GM21528 (cell line): ENCODE data around the gene SEMA3F.

Experiments used
- ATAC-seq: cut with Tn5 transposase; IDR thresholded peaks from one replicate; pipeline ENCODE4 v1.9.1; 2021; ENCODE audit warnings: mild to moderate bottlenecking, moderate library complexity; ENCODE audit not compliant: unreplicated experiment, low FRiP score

The SEMA3F gene

DNA sequence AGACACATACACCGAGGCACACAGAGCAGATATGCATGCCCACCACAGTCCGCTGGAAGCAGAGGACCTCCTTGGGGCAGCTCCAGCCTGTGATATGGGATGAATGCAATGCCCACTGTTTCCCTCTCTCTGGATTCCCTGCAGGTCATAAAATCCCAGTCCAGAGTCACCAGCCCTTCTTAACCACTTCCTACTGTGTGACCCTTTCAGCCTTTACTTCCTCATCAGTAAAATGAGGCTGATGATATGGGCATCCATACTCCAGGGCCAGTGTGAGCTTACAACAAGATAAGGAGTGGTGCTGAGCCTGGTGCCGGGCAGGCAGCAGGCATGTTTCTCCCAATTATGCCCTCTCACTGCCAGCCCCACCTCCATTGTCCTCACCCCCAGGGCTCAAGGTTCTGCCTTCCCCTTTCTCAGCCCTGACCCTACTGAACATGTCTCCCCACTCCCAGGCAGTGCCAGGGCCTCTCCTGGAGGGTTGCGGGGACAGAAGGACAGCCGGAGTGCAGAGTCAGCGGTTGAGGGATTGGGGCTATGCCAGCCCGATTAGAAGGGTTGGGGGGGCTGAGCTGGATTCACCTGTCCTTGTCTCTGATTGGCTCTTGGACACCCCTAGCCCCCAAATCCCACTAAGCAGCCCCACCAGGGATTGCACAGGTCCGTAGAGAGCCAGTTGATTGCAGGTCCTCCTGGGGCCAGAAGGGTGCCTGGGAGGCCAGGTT, 36.0 kb downstream of the SEMA3F start, which contains the start of gene GNAT1:
Gene GNAT1, plus strand, starts transcription at position 675 of the 725 bp plus-strand sequence. CDS start 116 bp downstream, outside the sequence.
- no peak for ATAC-seq

DNA sequence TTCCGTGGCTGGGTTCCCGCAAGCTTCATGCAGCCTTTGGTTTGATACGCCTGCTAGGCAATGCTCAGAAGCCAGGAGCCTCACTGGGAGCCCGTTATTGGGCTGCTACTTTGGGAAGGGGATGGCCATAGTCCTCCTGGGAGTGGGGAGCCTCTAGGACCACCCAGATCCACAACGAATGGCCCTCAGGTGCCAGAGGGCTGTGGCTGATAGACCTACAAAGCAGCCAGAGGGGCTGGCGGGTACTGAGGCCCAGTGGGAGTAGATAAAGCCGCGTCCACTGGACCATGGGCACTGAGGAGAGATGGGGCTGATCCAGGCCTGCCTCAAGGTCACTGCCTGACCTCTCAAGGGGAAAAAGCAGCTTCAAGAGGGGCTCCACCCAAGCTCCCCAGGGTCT, 37.0 kb downstream of the SEMA3F start:
- ATAC-seq: no peak

DNA sequence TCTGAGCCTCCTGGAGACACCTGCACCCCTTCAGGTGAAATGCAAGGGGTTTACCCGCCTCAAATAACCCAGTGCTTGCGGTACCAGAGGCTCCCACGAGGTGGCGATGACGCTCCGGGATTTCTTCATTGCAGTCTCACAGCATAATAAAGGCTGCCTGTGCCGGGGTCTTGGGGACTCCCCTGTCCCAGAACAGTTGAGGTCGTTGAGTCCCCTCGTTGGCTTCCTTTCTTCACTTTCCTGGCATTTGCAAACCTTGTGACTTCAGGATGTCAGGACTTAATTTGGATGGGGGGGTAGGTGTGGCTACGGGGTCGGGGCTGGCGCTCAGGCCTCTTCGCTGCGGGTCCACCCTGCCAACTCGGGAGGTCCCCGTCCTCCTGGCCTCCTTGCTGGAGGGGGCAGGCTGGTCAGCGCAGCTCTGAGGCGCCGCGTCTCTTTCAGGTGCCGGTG, 37.6 kb downstream of the SEMA3F start:
- no peak for ATAC-seq

DNA sequence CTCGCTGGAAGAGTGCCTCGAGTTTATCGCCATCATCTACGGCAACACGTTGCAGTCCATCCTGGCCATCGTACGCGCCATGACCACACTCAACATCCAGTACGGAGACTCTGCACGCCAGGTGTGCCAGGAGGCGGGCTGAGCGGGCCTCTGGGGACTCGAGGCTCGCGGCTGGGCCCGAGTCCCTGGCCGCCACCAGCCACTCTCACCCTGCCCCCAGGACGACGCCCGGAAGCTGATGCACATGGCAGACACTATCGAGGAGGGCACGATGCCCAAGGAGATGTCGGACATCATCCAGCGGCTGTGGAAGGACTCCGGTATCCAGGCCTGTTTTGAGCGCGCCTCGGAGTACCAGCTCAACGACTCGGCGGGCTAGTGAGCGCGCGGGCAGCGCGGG, 38.2 kb downstream of the SEMA3F start:
- no peak for ATAC-seq

DNA sequence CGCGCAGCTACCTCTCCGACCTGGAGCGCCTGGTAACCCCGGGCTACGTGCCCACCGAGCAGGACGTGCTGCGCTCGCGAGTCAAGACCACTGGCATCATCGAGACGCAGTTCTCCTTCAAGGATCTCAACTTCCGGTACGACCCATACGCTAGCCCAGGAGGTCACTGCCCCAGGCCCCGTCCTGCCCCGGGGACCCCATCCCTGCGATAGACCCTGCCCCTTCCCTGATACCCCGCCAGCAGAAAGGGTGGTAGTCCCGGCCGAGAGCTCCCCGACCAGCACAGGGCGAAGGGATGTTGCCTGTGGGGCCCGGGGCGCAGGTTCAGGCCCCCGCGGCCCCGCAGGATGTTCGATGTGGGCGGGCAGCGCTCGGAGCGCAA, 38.6 kb downstream of the SEMA3F start:
- ATAC-seq: no peak

DNA sequence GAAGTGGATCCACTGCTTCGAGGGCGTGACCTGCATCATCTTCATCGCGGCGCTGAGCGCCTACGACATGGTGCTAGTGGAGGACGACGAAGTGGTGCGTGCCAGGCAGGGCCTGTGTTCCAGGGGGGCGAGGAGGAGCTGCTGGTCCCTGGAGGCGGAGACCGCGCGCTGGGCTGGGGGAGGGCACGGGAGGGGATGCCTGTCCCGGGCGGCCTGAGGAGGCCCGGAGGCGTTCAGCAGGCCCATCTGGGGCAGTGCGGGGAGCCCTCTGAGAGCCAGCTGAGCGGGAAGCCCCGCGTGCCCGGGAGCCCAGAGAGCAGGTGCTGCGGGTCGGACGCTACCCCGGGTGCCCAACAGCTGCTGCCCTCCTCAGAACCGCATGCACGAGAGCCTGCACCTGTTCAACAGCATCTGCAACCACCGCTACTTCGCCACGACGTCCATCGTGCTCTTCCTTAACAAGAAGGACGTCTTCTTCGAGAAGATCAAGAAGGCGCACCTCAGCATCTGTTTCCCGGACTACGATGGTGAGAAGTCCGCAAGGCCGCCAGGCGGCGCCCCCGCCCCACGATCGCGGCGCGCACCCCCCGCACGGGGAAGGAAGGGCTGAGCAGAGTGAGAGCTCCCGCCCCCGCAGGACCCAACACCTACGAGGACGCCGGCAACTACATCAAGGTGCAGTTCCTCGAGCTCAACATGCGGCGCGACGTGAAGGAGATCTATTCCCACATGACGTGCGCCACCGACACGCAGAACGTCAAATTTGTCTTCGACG, 39.2 kb downstream of the SEMA3F start:
- ATAC-seq: no peak

DNA sequence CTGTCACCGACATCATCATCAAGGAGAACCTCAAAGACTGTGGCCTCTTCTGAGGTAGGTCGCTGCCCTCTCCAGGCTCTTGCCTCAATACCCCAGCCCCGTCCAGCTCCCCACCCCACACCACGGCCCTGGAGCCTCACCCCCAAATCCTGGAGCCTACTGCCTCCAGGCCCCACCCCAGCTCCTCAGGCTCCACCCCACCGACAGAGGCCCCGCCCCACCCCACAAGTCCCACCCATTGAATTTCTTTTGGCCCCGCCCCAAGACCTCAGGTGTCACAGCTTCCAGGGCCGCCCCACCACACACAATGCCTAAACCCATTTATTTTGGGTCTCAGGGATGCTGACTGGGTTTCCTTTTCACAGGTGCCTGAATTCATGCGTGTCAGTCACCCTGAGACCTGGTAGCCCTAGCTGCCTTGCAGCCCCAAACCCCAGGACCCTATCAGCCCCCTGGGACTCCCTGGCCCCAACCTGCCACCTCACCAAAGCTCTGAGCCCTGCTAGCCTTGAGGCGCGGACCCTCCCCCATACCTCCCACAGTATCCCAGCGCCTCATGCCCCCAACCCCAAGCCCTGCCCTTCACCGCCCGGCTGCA, 39.9 kb downstream of the SEMA3F start:
- ATAC-seq: no peak

DNA sequence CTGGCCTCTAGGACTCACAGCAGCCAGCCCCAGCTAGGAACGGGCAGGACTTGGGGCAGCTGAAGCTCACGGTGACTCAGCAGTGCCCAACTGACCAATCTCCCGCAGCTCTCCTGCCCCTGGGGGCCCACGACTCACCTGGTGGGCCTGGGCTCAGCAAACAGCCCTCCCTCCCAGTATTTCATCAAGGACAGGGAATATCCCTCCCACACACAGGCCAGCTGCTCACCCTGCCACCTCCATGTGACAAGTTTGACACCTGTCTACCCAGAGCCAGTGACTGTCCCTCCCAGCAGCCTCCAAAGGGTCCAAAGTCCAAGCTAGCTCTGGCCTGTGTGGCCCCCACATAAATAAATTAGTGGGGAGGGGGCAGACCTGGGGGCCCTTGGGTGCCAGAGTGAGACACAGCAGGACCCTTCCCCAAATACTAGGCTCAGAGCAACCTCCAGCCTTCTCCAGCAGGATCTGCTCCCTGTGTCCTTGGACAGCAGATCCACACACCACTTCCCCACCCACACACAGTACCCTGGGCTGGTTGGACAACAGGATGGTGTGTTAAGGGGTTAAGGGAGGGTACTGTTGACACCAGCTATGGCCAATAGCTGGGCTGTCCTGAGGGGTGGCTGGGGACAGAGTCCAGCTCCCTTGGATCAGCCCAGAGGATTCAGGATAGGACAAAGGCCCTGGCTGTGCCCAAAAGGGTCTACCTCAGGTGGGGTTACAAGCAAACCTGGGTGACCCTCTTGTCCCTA, 40.6 kb downstream of the SEMA3F start:
- ATAC-seq: no peak

DNA sequence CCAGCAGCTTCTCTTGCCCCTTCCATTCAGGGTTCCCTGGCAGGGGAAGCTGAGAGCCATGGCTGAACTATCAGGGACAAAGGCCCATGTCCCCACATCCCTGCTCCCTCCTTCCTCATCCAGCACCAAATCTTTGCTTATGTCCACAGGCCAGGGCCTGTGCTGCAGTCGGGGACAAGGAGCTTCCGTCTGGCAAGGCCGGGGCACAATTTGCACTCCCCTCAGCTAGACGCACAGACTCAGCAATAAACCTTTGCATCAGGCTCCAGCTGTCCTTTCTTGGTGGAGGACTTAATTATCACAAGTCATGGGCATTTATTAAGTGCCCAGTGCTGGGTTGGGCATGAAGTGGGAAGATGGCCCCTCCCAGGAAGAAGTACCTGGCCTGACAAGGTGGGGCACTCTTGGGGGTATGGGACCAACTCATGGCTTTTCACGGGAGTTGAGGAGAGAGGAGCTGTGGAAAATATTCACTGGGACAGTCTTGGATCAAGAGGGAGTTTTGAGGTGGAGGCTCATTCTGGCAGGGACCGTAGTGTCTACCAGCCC, 41.2 kb downstream of the SEMA3F start:
- ATAC-seq: no peak

DNA sequence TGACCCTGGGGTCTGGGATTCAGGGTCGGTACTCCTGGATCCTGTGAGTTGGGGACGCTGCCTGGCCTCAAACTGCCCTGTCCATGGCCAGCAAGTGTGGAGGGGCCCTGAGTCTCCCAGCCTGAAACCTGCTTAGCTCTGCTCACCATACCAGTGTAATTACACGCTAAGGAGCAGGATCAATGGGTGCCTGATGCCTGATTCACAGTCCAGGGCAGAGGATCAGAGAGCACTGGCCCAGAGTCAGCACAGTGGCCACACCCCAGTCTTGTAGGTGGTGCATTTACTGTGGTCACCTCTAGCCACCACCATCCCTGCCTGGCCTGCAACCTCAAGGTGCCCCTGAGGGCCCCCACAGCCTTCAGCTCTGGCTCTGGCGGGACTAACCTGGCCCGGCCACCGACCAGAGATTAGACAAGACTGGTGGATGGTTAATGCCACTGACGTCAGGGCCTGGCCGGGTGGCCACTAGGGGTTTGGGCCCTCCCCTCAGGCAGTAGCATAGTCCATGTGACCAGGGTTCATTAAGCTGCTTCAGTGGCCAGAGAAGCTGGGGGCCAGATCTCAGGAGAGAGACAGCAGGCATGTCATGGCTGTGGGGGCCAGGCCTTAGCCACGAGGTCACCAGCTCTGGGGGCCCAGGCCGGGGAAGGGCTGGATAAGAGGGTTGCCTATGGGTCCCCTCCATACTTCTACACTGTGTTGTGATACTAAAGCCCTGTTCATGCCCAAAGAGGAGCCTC, 46.6 kb downstream of the SEMA3F start:
- no peak for ATAC-seq

DNA sequence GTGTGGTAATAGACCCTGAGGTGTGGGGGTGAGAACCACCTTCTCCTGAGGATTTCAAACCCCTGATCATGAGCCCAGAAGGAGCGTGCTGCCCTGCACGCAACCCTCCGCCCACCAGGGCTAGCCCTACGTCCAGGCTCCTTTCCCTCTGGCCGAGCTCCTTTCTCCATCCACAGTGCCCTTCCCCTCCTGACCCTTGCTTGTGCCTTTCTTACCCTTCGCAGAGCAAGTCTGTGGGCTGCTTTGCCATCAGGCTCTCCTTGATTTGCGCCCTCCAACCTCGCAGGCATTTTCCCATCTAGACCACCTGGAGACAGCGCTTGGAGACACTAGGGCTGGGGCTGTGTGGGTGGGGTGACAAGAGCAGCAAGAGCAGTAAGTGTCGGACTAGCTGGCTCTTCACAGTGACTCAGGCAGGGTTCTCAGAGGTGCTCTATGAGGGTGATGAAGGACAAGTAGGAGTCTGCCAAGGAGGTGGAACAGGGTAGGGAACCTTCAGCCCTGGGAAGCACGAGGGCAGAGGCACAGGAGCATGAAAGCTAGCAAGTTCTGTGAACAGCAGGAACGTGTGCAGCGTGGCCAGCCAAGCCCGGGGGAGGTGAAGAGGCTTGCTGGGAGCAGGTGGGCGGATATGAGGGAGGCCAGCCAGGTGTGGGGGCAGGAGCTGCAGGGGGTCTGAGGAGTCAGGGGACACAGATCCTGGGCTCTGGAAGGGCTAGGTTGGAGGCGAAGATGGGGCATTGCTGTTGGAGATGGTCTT, 47.4 kb downstream of the SEMA3F start:
- no peak for ATAC-seq

DNA sequence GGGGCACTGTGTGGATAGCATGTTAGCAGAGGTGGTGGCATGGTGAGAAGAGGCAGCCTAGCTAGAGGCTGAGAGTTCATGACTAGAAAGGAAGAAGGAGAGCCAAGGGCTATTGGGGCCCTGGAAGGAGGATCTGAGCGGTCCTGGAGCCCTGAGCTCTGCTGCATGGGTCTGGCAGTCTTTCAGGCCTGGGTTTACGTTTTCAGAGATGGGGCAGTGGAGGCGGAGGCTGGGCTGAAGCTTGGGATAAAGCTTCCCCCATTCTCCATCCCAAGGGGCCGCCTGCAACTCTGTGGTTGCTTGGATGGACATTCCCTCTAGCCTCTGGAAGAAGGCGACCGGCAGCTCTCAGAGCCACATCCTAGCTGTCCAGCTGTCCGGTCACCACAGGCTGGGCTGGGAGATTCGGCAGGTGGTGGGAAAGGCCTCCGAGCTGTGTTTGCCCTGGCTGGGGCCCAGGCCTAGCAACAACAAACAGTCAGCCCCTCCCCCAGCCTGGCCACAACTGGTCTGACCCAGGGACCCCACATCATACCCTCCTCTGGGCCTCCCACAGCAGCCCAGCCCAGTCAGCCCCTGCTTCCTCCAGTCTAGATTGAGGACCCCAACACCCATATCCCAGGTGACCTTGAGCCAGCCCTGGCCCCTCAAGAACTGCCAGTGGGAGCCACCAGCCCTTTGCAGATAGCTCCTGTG, 48.1 kb downstream of the SEMA3F start:
- ATAC-seq: no peak

DNA sequence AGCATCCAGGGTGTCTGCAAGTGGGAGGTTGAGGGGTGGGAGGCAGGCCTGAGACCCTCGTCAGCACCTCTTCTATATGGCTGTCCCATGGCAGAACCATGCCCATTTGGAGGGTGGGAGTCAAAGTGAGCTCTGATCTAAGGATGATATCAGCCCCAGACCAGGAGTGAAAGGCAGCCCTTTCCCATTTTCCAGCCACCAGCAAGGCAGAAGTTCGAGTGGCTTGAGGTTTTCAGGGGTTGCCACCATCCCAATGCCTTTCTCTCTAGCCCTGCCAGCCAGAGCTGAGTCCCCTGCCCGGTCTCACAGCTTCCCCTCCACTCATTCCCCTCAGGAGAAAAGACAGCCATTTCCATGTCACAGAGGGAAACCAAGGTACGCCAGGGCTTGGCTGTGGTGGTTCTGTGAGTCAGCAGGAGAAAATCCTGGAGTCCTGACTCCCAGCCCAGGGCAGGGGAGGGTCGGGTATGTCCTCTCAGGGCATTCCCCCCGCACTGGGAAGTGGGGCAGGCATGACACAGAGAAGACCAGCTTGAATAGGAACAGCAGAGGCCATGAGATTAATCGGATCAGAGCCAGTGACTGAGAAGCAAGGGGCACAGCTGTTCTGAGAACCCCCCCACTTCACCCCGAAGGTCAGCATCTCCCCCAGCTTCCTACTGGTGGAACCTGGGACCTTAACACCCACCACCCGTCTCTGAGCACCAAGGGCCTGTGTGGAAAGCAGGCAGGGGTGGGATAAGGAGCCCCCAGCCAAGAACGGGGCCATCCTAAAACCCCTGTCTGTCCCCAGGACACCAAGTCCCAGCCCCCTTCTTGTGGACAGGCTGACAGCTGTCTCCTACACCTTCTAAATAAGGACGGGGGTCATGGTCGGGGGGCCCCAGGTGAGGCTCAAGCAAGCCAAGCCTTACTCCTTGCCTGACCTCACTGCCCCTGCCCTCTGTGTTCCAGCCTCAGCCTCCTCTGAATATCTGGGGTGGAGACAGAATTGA, 49.0 kb downstream of the SEMA3F start:
- ATAC-seq: no peak

DNA sequence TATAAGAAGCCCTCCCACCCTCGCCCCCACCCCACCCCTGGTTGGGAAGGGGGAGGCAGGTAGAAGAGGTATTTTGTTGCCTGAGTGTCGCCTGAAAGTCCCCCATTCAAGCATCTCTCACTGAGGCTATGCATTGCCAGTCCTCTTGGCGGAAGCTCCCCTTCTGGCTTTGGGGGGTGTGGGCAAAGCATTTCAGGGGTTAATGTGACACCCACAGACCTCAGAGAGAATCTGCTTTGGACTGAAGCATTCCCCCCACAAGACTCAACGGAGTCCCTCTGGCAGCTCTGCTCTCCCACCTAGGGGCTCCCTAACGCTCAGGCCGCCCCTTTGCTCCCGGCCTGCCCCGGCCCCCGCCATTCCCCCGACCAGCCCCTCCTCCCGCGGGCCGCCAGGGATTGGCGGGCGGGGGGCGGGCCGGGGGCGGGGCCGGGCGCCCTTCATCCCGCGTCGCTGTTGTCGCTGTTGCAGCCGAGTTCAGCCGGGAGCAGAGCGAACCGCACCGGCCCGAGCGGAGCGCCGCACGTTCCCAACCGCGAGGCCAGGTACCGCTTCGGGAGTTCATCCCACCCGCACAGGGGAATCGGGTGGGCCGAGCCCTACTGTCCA, 49.8 kb downstream of the SEMA3F start, which contains the start of gene SLC38A3:
Gene SLC38A3, plus strand, starts transcription at position 468 of the 609 bp plus-strand sequence. CDS start 8,929 bp downstream, outside the sequence.
- ATAC-seq: no peak

DNA sequence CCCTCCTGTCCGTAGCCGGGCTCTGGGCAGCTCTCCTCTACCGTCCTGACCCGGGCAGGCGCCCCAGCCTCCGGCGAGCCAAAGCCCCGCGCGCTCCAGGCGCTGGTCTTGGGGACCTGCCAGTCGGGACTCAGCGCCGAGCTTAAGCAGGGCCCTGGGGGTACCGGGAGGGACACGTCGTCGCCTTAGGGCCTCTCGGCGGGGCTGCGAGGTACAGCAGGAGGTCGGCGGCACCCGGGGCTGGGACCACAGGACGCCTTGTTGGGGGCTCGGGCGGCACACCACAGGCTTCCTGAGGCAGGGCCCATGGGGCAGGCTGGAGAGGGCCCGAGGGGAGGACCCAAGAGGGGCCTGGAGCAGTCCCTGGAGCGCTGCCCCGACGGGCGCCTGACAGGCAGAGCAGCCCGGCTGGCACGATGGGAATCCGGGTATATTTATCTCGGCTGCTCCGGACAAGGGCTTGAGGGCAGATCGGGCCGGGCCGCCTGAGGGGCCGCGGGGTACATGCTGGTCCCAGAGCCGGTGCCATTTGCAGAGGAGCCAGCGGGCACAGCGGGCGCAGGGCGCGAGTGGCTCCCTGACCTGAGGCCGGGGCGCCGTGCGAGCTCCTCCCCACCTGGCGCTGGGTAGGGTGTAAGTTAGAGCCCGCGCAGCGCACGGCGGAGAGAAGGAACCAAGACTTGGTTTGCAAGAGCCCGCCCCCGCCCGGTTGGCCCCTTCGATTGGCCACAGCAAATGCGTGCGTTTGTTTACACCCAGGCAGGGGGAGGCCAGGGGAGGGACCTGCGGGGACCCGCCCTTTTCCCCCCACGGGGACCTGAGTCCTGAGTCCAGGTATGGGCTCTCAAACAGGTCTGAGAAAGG, 50.5 kb downstream of the SEMA3F start:
- ATAC-seq: no peak
